ENCODE measurements around the gene MRPS21.

Gene MRPS21

GRCh38 chr1:150293433-150294253, at the start of gene MRPS21:
Gene MRPS21, plus strand, starts transcription at chr1:150293861. Its CDS starts 506 bp downstream, at chr1:150294367.
- peak; percentile 89 for DNase-seq

- DNase-seq, result no peak
Observed at GRCh38 chr1:150249936-150250335, 43.7 kb upstream of the MRPS21 start.

GRCh38 chr1:150256198-150256553, 37.5 kb upstream of the MRPS21 start:
- no peak for DNase-seq

GRCh38 chr1:150256554-150257341, 36.9 kb upstream of the MRPS21 start:
- peak; percentile 63 for DNase-seq

- DNase-seq, result no peak
Observed at GRCh38 chr1:150257624-150258585, 35.8 kb upstream of the MRPS21 start, which contains the start of gene CA14. Gene CA14, plus strand, starts transcription at chr1:150257774. Its CDS starts 355 bp downstream, at chr1:150258129.

GRCh38 chr1:150259217-150259616, 34.4 kb upstream of the MRPS21 start:
- no peak for DNase-seq

GRCh38 chr1:150259758-150260669, 33.6 kb upstream of the MRPS21 start:
- no peak for DNase-seq

- no peak for DNase-seq
Observed at GRCh38 chr1:150261367-150261766, 32.3 kb upstream of the MRPS21 start.

- no peak for DNase-seq
Observed at GRCh38 chr1:150262388-150263320, 31.0 kb upstream of the MRPS21 start.

GRCh38 chr1:150263549-150263948, 30.1 kb upstream of the MRPS21 start:
- DNase-seq, result no peak

GRCh38 chr1:150267896-150268295, 25.8 kb upstream of the MRPS21 start:
- no peak for DNase-seq

GRCh38 chr1:150268340-150268704, 25.3 kb upstream of the MRPS21 start:
- DNase-seq, result no peak

GRCh38 chr1:150268705-150269403, 24.8 kb upstream of the MRPS21 start, which contains the start of gene APH1A:
Gene APH1A, minus strand, starts transcription at chr1:150269016. Its CDS starts 206 bp downstream, at chr1:150268810.
- DNase-seq, result peak; percentile 98

GRCh38 chr1:150269451-150269850, 24.2 kb upstream of the MRPS21 start:
- no peak for DNase-seq

- DNase-seq, result no peak
Observed at GRCh38 chr1:150271291-150271959, 22.2 kb upstream of the MRPS21 start.

GRCh38 chr1:150273311-150273710, 20.4 kb upstream of the MRPS21 start:
- no peak for DNase-seq

- no peak for DNase-seq
Observed at GRCh38 chr1:150280138-150280707, 13.4 kb upstream of the MRPS21 start.

- DNase-seq, result peak; percentile 71
Observed at GRCh38 chr1:150281221-150281757, 12.4 kb upstream of the MRPS21 start.
